C1 segment of cervical spinal cord (tissue), 14 donors: ENCODE data around the gene EVL.
"Not testable (repeated sequence)": the region's sequence is repeated elsewhere in the genome, so short reads cannot be mapped to it uniquely, and the experiment has no call there.

Experiments used
- DNase-seq, 14 donors: peaks; one replicate each; lab custom pipeline; 2025; lab: John Stamatoyannopoulos, UW

The EVL gene

GRCh38 chr14:100037353-100037752 lies 27.9 kb upstream of the EVL start:
- DNase-seq, result no peak

GRCh38 chr14:100038065-100038464 lies 27.2 kb upstream of the EVL start:
- no peak for DNase-seq

- no peak for DNase-seq
These were observed 25.3 kb upstream of the EVL start for GRCh38 chr14:100039903-100040302.

- no peak for DNase-seq
These were observed 24.0 kb upstream of the EVL start for GRCh38 chr14:100041271-100041670.

GRCh38 chr14:100042286-100042685 lies 22.9 kb upstream of the EVL start:
- no peak for DNase-seq

GRCh38 chr14:100045642-100046344 lies 19.4 kb upstream of the EVL start:
- peak in 1 of 14 donors; percentile 15 for DNase-seq

GRCh38 chr14:100047600-100047999 lies 17.6 kb upstream of the EVL start:
- no peak for DNase-seq

- DNase-seq, result no peak
These were observed 16.4 kb upstream of the EVL start for GRCh38 chr14:100048786-100049185.

GRCh38 chr14:100049220-100049619 lies 16.0 kb upstream of the EVL start:
- no peak for DNase-seq

- DNase-seq, result no peak
These were observed 14.1 kb upstream of the EVL start for GRCh38 chr14:100051103-100051502.

- DNase-seq, result no peak
These were observed 13.7 kb upstream of the EVL start for GRCh38 chr14:100051543-100051942.

- DNase-seq, result peak in 1 of 14 donors; percentile 12
These were observed 12.4 kb upstream of the EVL start for GRCh38 chr14:100052819-100053218.

- no peak for DNase-seq
These were observed 10.7 kb upstream of the EVL start for GRCh38 chr14:100054316-100055075.

- no peak for DNase-seq
These were observed 8.8 kb upstream of the EVL start for GRCh38 chr14:100056431-100056830.

- DNase-seq, result no peak
These were observed 8.0 kb upstream of the EVL start for GRCh38 chr14:100056964-100057795.

GRCh38 chr14:100058777-100059437 lies 6.3 kb upstream of the EVL start:
- no peak for DNase-seq

GRCh38 chr14:100059438-100059781 lies 5.8 kb upstream of the EVL start:
- DNase-seq, result no peak

GRCh38 chr14:100060760-100061159 lies 4.5 kb upstream of the EVL start:
- DNase-seq, result no peak

GRCh38 chr14:100062590-100062989 lies 2.6 kb upstream of the EVL start:
- no peak for DNase-seq

- no peak for DNase-seq
These were observed 1.8 kb upstream of the EVL start for GRCh38 chr14:100063314-100063941.

- not testable (repeated sequence) for DNase-seq
These were observed 708 bp upstream of the EVL start for GRCh38 chr14:100064335-100065092.
